ENCODE results near the gene RGS3. TPM values are rescaled to one million over a fixed set of nuclear protein-coding genes. Genes with fewer than 3 reads are reported as not detected.

The RGS3 gene
- total and polyA plus RNA-seq, 10 of the 15 experiments (the other 5 are each of a cell fraction or from before 2014, with no cell fraction given), result 2.9 to 138 (median 28.8) TPM

DNA sequence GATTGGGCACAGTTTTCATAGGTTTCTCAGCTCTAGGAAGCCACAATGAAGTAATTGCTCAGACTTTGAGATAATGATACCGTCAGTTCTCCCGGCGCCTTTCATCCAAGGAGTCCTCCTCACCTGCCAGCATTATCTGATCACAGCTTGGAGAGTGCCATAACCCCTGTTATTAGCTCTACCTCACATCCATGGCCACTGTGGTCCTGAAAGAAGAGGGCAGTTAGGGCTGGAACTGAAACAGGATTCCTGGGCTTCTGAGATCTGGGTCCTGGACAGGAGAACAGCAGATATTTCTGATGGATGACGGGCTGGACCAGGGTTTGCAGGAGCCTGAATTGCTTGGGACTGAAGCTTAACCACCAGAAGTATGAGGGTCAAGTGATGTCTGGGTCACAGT lies 13.5 kb downstream of the RGS3 start (continued):
- TF ChIP-seq, protein P1, sequence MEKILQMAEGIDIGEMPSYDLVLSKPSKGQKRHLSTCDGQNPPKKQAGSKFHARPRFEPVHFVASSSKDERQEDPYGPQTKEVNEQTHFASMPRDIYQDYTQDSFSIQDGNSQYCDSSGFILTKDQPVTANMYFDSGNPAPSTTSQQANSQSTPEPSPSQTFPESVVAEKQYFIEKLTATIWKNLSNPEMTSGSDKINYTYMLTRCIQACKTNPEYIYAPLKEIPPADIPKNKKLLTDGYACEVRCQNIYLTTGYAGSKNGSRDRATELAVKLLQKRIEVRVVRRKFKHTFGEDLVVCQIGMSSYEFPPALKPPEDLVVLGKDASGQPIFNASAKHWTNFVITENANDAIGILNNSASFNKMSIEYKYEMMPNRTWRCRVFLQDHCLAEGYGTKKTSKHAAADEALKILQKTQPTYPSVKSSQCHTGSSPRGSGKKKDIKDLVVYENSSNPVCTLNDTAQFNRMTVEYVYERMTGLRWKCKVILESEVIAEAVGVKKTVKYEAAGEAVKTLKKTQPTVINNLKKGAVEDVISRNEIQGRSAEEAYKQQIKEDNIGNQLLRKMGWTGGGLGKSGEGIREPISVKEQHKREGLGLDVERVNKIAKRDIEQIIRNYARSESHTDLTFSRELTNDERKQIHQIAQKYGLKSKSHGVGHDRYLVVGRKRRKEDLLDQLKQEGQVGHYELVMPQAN (conservative IDR thresholded peaks at IDR 0.05), result no peak
- TF ChIP-seq POLR2AphosphoS2 (IDR thresholded peaks at IDR 0.05; ENCODE audit: low read depth, low read length) (no peak), SIX5 (IDR thresholded peaks at IDR 0.05; ENCODE audit: low read depth, low read length, severe bottlenecking) (no peak)
- TF ChIP-seq, protein P2, sequence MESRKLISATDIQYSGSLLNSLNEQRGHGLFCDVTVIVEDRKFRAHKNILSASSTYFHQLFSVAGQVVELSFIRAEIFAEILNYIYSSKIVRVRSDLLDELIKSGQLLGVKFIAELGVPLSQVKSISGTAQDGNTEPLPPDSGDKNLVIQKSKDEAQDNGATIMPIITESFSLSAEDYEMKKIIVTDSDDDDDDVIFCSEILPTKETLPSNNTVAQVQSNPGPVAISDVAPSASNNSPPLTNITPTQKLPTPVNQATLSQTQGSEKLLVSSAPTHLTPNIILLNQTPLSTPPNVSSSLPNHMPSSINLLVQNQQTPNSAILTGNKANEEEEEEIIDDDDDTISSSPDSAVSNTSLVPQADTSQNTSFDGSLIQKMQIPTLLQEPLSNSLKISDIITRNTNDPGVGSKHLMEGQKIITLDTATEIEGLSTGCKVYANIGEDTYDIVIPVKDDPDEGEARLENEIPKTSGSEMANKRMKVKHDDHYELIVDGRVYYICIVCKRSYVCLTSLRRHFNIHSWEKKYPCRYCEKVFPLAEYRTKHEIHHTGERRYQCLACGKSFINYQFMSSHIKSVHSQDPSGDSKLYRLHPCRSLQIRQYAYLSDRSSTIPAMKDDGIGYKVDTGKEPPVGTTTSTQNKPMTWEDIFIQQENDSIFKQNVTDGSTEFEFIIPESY (IDR thresholded peaks at IDR 0.05), result no peak

DNA sequence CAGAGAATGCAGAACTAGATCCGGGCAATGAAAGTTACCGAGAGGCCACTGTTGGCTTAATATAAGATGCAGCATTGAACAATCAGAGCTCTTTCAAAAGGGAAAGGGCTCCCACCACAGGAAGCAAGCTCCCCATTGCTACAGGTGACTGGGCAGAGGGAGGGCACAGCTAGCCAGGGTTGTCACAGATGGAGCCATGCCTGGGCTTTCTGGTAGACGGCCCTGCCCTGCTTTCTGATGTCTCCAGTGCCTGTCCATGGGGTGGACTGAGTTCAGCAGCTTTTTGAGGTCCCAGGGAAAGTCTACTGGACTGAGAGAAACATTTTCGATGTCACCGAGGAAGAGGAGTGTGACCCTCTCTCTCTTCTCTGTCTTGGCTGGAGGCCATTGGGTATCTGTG lies 14.1 kb downstream of the RGS3 start:
- H3K4me1 ChIP-seq (ENCODE audit: control insufficient read depth, insufficient read depth, low read length), result no peaks in the 10 kb centered on the region
- no peak overlapping the region for H3K4me2 ChIP-seq (ENCODE audit: control insufficient read depth, insufficient read depth)
- CTCF ChIA-PET, result interaction anchor here (0.7 to 2.1 kb wide), 3 partner anchors 16 to 181 kb away, joined by 3 to 6 read pairs (median 3); no protein-coding TSS in a partner anchor
- TF ChIP-seq ZNF384 (IDR thresholded peaks at IDR 0.05; ENCODE audit: borderline replicate concordance, low read depth, low read length), result no peak
- no peak for TF ChIP-seq SMAD1 (IDR thresholded peaks at IDR 0.05; ENCODE audit: low read depth, partially characterized antibody)
- TF ChIP-seq, protein P3, sequence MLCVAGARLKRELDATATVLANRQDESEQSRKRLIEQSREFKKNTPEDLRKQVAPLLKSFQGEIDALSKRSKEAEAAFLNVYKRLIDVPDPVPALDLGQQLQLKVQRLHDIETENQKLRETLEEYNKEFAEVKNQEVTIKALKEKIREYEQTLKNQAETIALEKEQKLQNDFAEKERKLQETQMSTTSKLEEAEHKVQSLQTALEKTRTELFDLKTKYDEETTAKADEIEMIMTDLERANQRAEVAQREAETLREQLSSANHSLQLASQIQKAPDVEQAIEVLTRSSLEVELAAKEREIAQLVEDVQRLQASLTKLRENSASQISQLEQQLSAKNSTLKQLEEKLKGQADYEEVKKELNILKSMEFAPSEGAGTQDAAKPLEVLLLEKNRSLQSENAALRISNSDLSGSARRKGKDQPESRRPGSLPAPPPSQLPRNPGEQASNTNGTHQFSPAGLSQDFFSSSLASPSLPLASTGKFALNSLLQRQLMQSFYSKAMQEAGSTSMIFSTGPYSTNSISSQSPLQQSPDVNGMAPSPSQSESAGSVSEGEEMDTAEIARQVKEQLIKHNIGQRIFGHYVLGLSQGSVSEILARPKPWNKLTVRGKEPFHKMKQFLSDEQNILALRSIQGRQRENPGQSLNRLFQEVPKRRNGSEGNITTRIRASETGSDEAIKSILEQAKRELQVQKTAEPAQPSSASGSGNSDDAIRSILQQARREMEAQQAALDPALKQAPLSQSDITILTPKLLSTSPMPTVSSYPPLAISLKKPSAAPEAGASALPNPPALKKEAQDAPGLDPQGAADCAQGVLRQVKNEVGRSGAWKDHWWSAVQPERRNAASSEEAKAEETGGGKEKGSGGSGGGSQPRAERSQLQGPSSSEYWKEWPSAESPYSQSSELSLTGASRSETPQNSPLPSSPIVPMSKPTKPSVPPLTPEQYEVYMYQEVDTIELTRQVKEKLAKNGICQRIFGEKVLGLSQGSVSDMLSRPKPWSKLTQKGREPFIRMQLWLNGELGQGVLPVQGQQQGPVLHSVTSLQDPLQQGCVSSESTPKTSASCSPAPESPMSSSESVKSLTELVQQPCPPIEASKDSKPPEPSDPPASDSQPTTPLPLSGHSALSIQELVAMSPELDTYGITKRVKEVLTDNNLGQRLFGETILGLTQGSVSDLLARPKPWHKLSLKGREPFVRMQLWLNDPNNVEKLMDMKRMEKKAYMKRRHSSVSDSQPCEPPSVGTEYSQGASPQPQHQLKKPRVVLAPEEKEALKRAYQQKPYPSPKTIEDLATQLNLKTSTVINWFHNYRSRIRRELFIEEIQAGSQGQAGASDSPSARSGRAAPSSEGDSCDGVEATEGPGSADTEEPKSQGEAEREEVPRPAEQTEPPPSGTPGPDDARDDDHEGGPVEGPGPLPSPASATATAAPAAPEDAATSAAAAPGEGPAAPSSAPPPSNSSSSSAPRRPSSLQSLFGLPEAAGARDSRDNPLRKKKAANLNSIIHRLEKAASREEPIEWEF (IDR thresholded peaks at IDR 0.05; ENCODE audit: insufficient replicate concordance, low read depth, low read length), result no peak
- POLR2A ChIA-PET, result no interaction called here
- FAIRE-seq, result no peak
- no peaks in the 10 kb centered on the region for H4K20me1 ChIP-seq (ENCODE audit: control insufficient read depth, insufficient read depth)
- in situ Hi-C loops (cut with MboI), result no loop called here
- RAD21 ChIA-PET (ENCODE audit: unreplicated experiment), result interaction anchor here (0.8 to 1.1 kb wide), 4 partner anchors 15 to 39 kb away, joined by 3 read pairs; no protein-coding TSS in a partner anchor
- ATAC-seq, result no peak
- 68% methylated on average over 5 of the region's 5 CpGs for WGBS (ENCODE audit: insufficient coverage, insufficient replicate concordance, low lambda C conversion rate, missing lambda C conversion rate)
- no TSS peak for BruUV-seq (replicated peaks)
- no peak for DNase-seq (ENCODE audit: low read depth, low spot score)
- no peaks in the 10 kb centered on the region for H3K36me3 ChIP-seq (ENCODE audit: control insufficient read depth in 2 of 2, insufficient read depth in 2 of 2, low read length in 1 of 2)
- intact Hi-C loops (cut with micrococcal nuclease; ENCODE audit: unreplicated experiment), result no loop called here
- H3K79me2 ChIP-seq (ENCODE audit: control insufficient read depth, insufficient read depth, low read length), result no peaks in the 10 kb centered on the region
- no peak overlapping the region for H3K27ac ChIP-seq (ENCODE audit: control insufficient read depth, insufficient read depth)
- no peaks in the 10 kb centered on the region for H3K9me3 ChIP-seq (replicated peaks; ENCODE audit: control insufficient read depth, insufficient read depth, low read length)
- no peak overlapping the region for H3K4me3 ChIP-seq
- H2AFZ ChIP-seq (ENCODE audit: control insufficient read depth, low read depth, low read length), result no peak overlapping the region
- no peaks in the 10 kb centered on the region; a peak in 1 of 4 replicates for H3K27me3 ChIP-seq (replicated peaks in 1 of 2; ENCODE audit: control insufficient read depth in 2 of 2, insufficient read depth in 2 of 2, low read length in 1 of 2)
- SMC1A ChIA-PET (ENCODE audit: uncharacterized antibody, unreplicated experiment), result interaction anchor here (0.7 kb wide), 1 partner anchor 125 kb away, joined by 3 read pairs; no protein-coding TSS in a partner anchor
- H3K9ac ChIP-seq (ENCODE audit: control insufficient read depth, insufficient read depth, low read length), result no peak overlapping the region

Measured in GM12878 (cell line).